ENCODE data around the gene ALDH4A1. TPM values are rescaled to one million over a fixed set of nuclear protein-coding genes. Genes with fewer than 3 reads are reported as not detected.

The ALDH4A1 gene
- total and polyA plus RNA-seq, 10 of the 15 experiments (the other 5 are each of a cell fraction or from before 2014, with no cell fraction given): 0.06 to 25.5 (median 13.0) TPM

DNA sequence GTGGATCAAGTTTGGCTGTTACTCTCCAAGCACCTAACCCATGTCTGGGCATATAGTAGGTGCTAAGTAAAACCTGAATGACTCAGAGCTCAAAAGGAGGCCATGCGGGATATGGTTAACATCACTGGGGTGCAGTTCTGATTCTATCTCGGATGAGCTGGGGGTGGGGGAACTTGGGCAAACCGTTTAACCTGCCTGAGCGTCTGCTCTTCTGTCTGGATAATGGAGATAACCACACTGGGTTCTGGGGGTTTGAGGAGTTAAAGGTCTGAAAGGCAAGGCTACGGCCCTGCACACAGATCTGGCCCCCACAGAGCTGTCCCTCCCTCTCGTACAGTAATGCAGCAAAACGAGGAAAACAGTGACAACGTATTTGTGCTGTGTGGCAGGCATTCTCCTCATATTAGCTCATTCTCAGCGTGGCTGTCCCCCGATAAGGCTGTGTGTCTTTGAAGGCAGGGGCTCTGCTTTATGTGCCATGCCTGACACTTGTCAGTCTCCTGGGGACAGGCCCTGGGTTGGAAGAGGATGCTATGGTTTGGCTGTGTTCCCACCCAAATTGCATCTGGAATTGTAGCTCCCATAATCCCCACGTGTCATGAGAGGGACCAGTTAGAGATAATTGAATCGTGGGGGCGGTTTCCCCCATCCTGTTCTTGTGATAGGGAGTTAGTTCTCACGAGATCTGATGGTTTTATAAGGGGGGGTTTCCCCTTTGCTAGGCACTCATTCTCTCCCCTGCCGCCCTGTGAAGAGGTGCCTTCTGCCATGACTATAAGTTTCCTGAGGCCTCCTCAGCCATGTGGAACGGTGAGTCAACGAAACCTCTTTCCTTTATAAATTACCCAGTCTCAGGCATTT is 6.8 kb upstream of the ALDH4A1 start (continued):
- TF ChIP-seq SUPT20H (IDR thresholded peaks at IDR 0.05; ENCODE audit: borderline replicate concordance, control insufficient read depth, low read depth, low read length) (no peak), NR2F1 (conservative IDR thresholded peaks at IDR 0.05) (no peak), SRF (IDR thresholded peaks at IDR 0.05; ENCODE audit: low read depth in 2 of 2, low read length in 2 of 2) (no peak), CREM (IDR thresholded peaks at IDR 0.05; ENCODE audit: low read depth) (no peak), TAF1 (IDR thresholded peaks at IDR 0.05; ENCODE audit: borderline replicate concordance, low read depth, low read length) (no peak)

DNA sequence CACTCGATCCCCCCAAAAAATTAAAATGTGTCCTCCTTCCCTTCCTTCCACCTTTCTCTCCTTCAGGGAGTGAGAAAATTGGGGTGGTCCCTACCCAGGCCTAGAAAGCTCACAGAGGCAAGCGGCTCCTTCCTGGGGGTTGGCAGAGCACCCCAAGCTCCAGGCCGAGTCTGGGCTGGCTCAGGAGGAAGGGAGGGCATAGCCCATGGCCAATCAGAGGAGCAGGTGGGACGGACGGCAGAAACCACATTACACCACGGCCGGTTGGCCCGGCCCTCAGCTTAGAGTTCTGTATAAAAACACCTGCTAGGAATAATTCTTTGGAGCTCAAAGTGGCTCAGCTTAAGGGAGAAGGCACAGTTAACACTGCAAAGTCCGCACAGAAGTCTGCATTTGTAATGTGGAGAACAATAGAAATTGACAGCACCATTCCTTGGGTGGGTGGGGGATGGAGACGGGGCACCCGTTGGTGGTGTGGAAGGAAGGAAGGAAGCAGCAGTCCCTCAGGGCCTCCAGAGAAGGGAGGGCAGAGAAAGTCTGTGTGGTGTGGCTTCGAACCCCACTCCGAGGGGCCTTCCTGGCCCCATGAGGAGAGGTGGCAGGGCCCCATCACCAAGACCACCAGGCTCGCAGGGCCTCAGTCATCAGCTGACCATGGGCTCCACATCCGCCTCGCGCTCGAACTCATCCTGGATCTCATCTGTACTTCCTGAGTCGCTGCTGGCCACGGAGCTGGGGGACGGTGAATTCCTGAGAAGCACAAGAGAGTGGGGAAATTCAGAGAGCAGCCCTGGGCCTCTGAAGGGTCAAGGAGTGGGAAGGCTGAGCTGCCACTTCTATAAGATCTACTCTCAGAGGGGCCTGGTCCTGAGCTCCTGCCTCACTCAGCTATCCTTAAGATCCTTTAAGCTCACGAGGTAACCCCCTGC is 5.8 kb upstream of the ALDH4A1 start:
- DNase-seq (ENCODE audit: low read depth, low spot score): no peak
- no TSS peak for BruUV-seq (replicated peaks)
- FAIRE-seq: no peak
- SMC1A ChIA-PET (ENCODE audit: uncharacterized antibody, unreplicated experiment): interaction anchor here (0.6 to 3.4 kb wide), 15 partner anchors 16 to 1403 kb away, joined by 3 to 14 read pairs (median 3); partner anchors contain the start of genes EMC1 and MRTO4
- Histone ChIP-seq H3K9ac (ENCODE audit: control insufficient read depth, insufficient read depth, low read length) (no peak overlapping the region), H3K36me3 (ENCODE audit: control insufficient read depth in 2 of 2, insufficient read depth in 2 of 2, low read length in 1 of 2) (peaks cover 5 to 12% of the 10 kb centered on the region in 2 experiments), H3K4me1 (ENCODE audit: control insufficient read depth, insufficient read depth, low read length) (peaks cover 17% of the 10 kb centered on the region), H3K79me2 (ENCODE audit: control insufficient read depth, insufficient read depth, low read length) (no peaks in the 10 kb centered on the region), H3K4me2 (ENCODE audit: control insufficient read depth, insufficient read depth) (no peak overlapping the region; the same call in 1 of the 2 replicates), H3K27ac (ENCODE audit: control insufficient read depth, insufficient read depth) (peak overlapping the region; percentile 25; the same call in 1 of the 2 replicates), H4K20me1 (ENCODE audit: control insufficient read depth, insufficient read depth) (no peaks in the 10 kb centered on the region), H3K9me3 (replicated peaks; ENCODE audit: control insufficient read depth, insufficient read depth, low read length) (no peaks in the 10 kb centered on the region; the same call in 2 of the 3 replicates), H3K27me3 (replicated peaks in 1 of 2; ENCODE audit: control insufficient read depth in 2 of 2, insufficient read depth in 2 of 2, low read length in 1 of 2) (no peaks in the 10 kb centered on the region), H3K4me3 (no peak overlapping the region), H2AFZ (ENCODE audit: control insufficient read depth, low read depth, low read length) (peak overlapping the region; percentile 19; the same call in 1 of the 2 replicates)
- TF ChIP-seq KDM1A (IDR thresholded peaks at IDR 0.05; ENCODE audit: borderline replicate concordance) (no peak), RUNX3 (IDR thresholded peaks at IDR 0.05; ENCODE audit: low read length) (peak; percentile 34), ASH2L (IDR thresholded peaks at IDR 0.05; ENCODE audit: borderline replicate concordance, low read depth) (no peak), LARP7 (IDR thresholded peaks at IDR 0.05) (no peak)
- in situ Hi-C loops (cut with MboI) (loop anchor here (5.0 kb wide), 1 partner anchor 189 kb away; no protein-coding TSS in a partner anchor), intact Hi-C loops (cut with micrococcal nuclease; ENCODE audit: unreplicated experiment) (no loop called here)
- POLR2A ChIA-PET: no interaction called here
- RAD21 ChIA-PET (ENCODE audit: unreplicated experiment): interaction anchor here (0.6 to 1.9 kb wide), 8 partner anchors 18 to 573 kb away, joined by 3 to 11 read pairs (median 4); no protein-coding TSS in a partner anchor
- 49% methylated on average over 22 of the region's 22 CpGs for WGBS (ENCODE audit: insufficient coverage, insufficient replicate concordance, low lambda C conversion rate, missing lambda C conversion rate)
- ATAC-seq: no peak
- CTCF ChIA-PET: interaction anchor here (0.6 to 5.3 kb wide), 25 partner anchors 8 to 1714 kb away, joined by 3 to 86 read pairs (median 5); partner anchors contain the start of gene MRTO4
